Tibial artery (tissue), 4 donors: ENCODE results near the gene CASQ1.

Experiments
- DNase-seq, 2 donors: peaks; one replicate each; pipeline ENCODE4 v3.0.0-alpha.2; 2019
- H3K27ac ChIP-seq, 2 donors: fragments of 200-600 bp; sonication (generic) in 1 of 2; 1 replicate in 1 of 2; 2 replicates in 1 of 2; pipeline ENCODE4 v1.5.1; 2018 to 2019; ENCODE audit warnings: mild to moderate bottlenecking in 1 of 2
- H3K27me3 ChIP-seq, 2 donors: fragments of 200-600 bp; sonication (generic) in 1 of 2; one replicate each; pipeline versions ENCODE4 v1.5.1 to v1.6.0; 2016 to 2019
- H3K36me3 ChIP-seq, 3 donors: fragments of 200-600 bp; sonication (generic) in 2 of 3; one replicate each; pipeline ENCODE4 v1.5.1; 2016 to 2019; ENCODE audit warnings: mild to moderate bottlenecking in 2 of 3
- H3K4me1 ChIP-seq, 4 donors: fragments of 200-600 bp; sonication (generic) in 2 of 4; 1 replicate in 3 of 4; 2 replicates in 1 of 4; pipeline ENCODE4 v1.5.1; 2016 to 2019
- H3K4me3 ChIP-seq, 2 donors: fragments of 200-600 bp; sonication (generic) in 1 of 2; 1 replicate in 1 of 2; 2 replicates in 1 of 2; pipeline ENCODE4 v1.5.1; 2018 to 2019; ENCODE audit warnings: mild to moderate bottlenecking in 2 of 2
- H3K9me3 ChIP-seq, 3 donors: fragments of 200-600 bp; sonication (generic) in 1 of 3; one replicate each; pipeline ENCODE4 v1.5.1; 2016 to 2019
- CTCF ChIP-seq, 2 experiments: fragments of 200-600 bp in 1 of 2; fragments of 450-650 bp in 1 of 2; IDR thresholded peaks; one replicate each; pipeline ENCODE4 v1.5.1; 2017 to 2019; ENCODE audit warnings: antibody characterized with exemption in 2 of 2, mild to moderate bottlenecking in 1 of 2, moderate library complexity in 1 of 2
- intact Hi-C: fragments of 100-400 bp; cut with DNase I; formaldehyde crosslinking; loops from one replicate; pipeline ENCODE4 v1.15.0; 2023; ENCODE audit warnings: low total_unique reads

Gene CASQ1

GRCh38 chr1:160167580-160167979 lies 22.8 kb upstream of the CASQ1 start:
- Histone ChIP-seq H3K4me3 (no peak overlapping the region), H3K27ac (no peak overlapping the region), H3K36me3 (no peaks in the 10 kb centered on the region), H3K27me3 (peaks cover 0 to 5% of the 10 kb centered on the region in 2 donors), H3K4me1 (peaks cover 0 to under 1% (median 0%) of the 10 kb centered on the region in 4 donors), H3K9me3 (no peaks in the 10 kb centered on the region)
- intact Hi-C loops, result no loop called here
- no peak for TF ChIP-seq CTCF (IDR thresholded peaks at IDR 0.05)
- DNase-seq, result no peak

GRCh38 chr1:160168016-160168415 lies 22.4 kb upstream of the CASQ1 start:
- intact Hi-C loops, result no loop called here
- Histone ChIP-seq H3K4me3 (no peak overlapping the region), H3K36me3 (no peaks in the 10 kb centered on the region), H3K9me3 (no peaks in the 10 kb centered on the region), H3K4me1 (no peaks in the 10 kb centered on the region), H3K27me3 (peaks cover 0 to 8% of the 10 kb centered on the region in 2 donors), H3K27ac (no peak overlapping the region)
- no peak for DNase-seq
- no peak for TF ChIP-seq CTCF (IDR thresholded peaks at IDR 0.05)

GRCh38 chr1:160168609-160169369 lies 21.6 kb upstream of the CASQ1 start:
- DNase-seq, result no peak
- TF ChIP-seq CTCF (IDR thresholded peaks at IDR 0.05), result no peak
- Histone ChIP-seq H3K36me3 (no peaks in the 10 kb centered on the region), H3K27me3 (peaks cover 0 to 8% of the 10 kb centered on the region in 2 donors), H3K9me3 (no peaks in the 10 kb centered on the region), H3K4me1 (no peaks in the 10 kb centered on the region), H3K27ac (no peak overlapping the region), H3K4me3 (no peak overlapping the region)
- intact Hi-C loops, result no loop called here

- intact Hi-C loops, result no loop called here
- no peak overlapping the region for H3K27ac ChIP-seq
- no peak for TF ChIP-seq CTCF (IDR thresholded peaks at IDR 0.05)
Observed at GRCh38 chr1:160169553-160170399, 20.6 kb upstream of the CASQ1 start.

GRCh38 chr1:160171354-160171753 lies 19.0 kb upstream of the CASQ1 start:
- Histone ChIP-seq H3K27ac (no peak overlapping the region), H3K4me1 (no peaks in the 10 kb centered on the region), H3K36me3 (no peaks in the 10 kb centered on the region), H3K9me3 (no peaks in the 10 kb centered on the region), H3K27me3 (peaks cover 0 to 8% of the 10 kb centered on the region in 2 donors), H3K4me3 (no peak overlapping the region)
- intact Hi-C loops, result no loop called here
- TF ChIP-seq CTCF (IDR thresholded peaks at IDR 0.05), result no peak
- DNase-seq, result peak in 1 of 2 donors; percentile 24

More at GRCh38 chr1:160169553-160170399, 20.6 kb upstream of the CASQ1 start:
- peaks cover 0 to 8% of the 10 kb centered on the region in 2 donors for H3K27me3 ChIP-seq
- DNase-seq, result no peak
- no peak overlapping the region for H3K4me3 ChIP-seq
- no peaks in the 10 kb centered on the region for H3K4me1 ChIP-seq
- no peaks in the 10 kb centered on the region for H3K9me3 ChIP-seq
- H3K36me3 ChIP-seq, result no peaks in the 10 kb centered on the region
